ENCODE measurements around the gene ATP6V0B. TPM values are rescaled to one million over a fixed set of nuclear protein-coding genes. Genes with fewer than 3 reads are reported as not detected.

Gene ATP6V0B
- total and polyA plus RNA-seq, 2 experiments from 2014 or later: 112 to 142 TPM

- TF ChIP-seq ZNF331 (CRISPR knock-in tag; IDR thresholded peaks at IDR 0.05; ENCODE audit: low read depth) (no peak), ETS1 (IDR thresholded peaks at IDR 0.05) (no peak), CREB1 (CRISPR knock-in tag; IDR thresholded peaks at IDR 0.05; ENCODE audit: low read depth) (no peak), REST (IDR thresholded peaks at IDR 0.05; ENCODE audit: unreplicated experiment) (no peak), STAT1 (IDR thresholded peaks at IDR 0.05; ENCODE audit: unreplicated experiment) (no peak), JUNB (IDR thresholded peaks at IDR 0.05; ENCODE audit: unreplicated experiment) (no peak), ZNF114 (CRISPR knock-in tag; IDR thresholded peaks at IDR 0.05) (no peak)
- TF ChIP-seq, protein P1, sequence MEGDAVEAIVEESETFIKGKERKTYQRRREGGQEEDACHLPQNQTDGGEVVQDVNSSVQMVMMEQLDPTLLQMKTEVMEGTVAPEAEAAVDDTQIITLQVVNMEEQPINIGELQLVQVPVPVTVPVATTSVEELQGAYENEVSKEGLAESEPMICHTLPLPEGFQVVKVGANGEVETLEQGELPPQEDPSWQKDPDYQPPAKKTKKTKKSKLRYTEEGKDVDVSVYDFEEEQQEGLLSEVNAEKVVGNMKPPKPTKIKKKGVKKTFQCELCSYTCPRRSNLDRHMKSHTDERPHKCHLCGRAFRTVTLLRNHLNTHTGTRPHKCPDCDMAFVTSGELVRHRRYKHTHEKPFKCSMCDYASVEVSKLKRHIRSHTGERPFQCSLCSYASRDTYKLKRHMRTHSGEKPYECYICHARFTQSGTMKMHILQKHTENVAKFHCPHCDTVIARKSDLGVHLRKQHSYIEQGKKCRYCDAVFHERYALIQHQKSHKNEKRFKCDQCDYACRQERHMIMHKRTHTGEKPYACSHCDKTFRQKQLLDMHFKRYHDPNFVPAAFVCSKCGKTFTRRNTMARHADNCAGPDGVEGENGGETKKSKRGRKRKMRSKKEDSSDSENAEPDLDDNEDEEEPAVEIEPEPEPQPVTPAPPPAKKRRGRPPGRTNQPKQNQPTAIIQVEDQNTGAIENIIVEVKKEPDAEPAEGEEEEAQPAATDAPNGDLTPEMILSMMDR (conservative IDR thresholded peaks at IDR 0.05; ENCODE audit: low read depth in 2 of 2): no peak
Measured at GRCh38 chr1:44015206-44015605, 40.4 kb downstream of the ATP6V0B start (continued).

DNA sequence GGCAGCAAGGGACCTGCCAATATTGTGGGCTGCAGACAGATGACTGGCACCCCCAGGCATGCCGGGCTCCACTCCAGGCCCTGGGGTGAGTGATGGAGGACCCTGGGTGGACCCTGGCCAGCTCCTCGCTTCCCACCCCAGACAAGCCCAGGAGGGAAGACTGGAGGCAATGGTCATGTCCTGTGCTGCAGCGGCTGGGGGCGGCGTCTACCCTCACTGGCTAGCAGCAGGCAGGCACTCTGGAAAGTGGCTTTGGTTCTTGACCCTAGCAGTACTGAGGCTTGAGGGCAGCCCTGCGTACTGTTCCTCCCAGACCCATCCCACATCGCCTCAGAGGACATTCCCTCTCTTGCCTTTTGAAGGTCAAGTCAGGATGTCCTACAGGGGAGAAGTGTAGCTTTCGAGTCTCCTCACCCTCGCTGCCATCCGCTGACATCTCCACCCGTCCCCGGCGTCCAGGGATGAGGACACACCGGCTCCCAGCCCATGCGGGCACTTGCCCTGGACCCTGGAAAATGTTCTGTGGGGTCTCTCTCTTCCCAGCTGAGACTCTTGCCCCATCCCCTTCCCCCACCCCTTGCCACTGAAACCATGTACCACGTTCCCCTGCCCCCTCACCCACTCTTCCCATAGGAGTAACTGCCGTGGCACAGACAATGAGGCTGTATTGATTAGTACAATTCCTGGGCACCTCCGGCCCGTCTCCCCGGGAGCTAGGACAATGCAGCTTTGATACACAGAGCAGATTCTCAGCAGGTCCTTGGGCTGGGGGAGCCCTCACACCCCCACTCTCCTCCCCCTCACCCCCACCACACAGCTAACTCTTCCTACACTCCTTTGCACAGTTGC is 41.5 kb downstream of the ATP6V0B start:
- H3K4me3 Mint-ChIP-seq: no peak overlapping the region
- no peaks in the 10 kb centered on the region for H3K9me3 Mint-ChIP-seq
- no peaks in the 10 kb centered on the region for H3F3A ChIP-seq (replicated peaks; ENCODE audit: low read depth)
- H4K20me1 ChIP-seq (replicated peaks; ENCODE audit: insufficient read depth): peaks cover 7% of the 10 kb centered on the region; the same call in 1 of the 2 replicates
- H3K36me3 ChIP-seq (ENCODE audit: insufficient read depth): no peaks in the 10 kb centered on the region; the same call in 1 of the 2 replicates
- no peak overlapping the region for H3K27ac Mint-ChIP-seq
- H3K27me3 ChIP-seq (ENCODE audit: insufficient read depth): no peaks in the 10 kb centered on the region
- ATAC-seq (peak; percentile 22), DNase-seq (ENCODE audit: low spot score) (no peak)
- peaks cover 18% of the 10 kb centered on the region for H3K4me1 Mint-ChIP-seq
- no peaks in the 10 kb centered on the region for H3K9me2 ChIP-seq (ENCODE audit: insufficient read depth)
- H3K4me1 ChIP-seq (ENCODE audit: insufficient read depth): no peaks in the 10 kb centered on the region
- H3K36me3 Mint-ChIP-seq (ENCODE audit: low read depth): peaks cover 15% of the 10 kb centered on the region
- no peak overlapping the region for H3K4me3 ChIP-seq
- no peaks in the 10 kb centered on the region for H3K79me2 ChIP-seq (replicated peaks; ENCODE audit: insufficient read depth)
- peaks cover 5% of the 10 kb centered on the region for H3K27me3 Mint-ChIP-seq (ENCODE audit: insufficient read depth, low read depth, poor library complexity)
- H3K4me2 ChIP-seq: no peak overlapping the region
- H2AFZ ChIP-seq: no peak overlapping the region
- H3K27ac ChIP-seq (ENCODE audit: low read depth): no peak overlapping the region
- no peak for TF ChIP-seq POLR2AphosphoS5 (IDR thresholded peaks at IDR 0.05; ENCODE audit: low read depth)
- TF ChIP-seq ZNF114 (CRISPR knock-in tag; IDR thresholded peaks at IDR 0.05): no peak
- no peak for TF ChIP-seq NANOG (IDR thresholded peaks at IDR 0.05; ENCODE audit: borderline replicate concordance)
- no peak for TF ChIP-seq EZH2 (IDR thresholded peaks at IDR 0.05; ENCODE audit: low read depth, unreplicated experiment)
- no peak for TF ChIP-seq REST (IDR thresholded peaks at IDR 0.05; ENCODE audit: unreplicated experiment)
- TF ChIP-seq EZH2phosphoT487 (IDR thresholded peaks at IDR 0.05; ENCODE audit: unreplicated experiment): no peak
- no peak for TF ChIP-seq CREB1 (CRISPR knock-in tag; IDR thresholded peaks at IDR 0.05; ENCODE audit: low read depth)
- TF ChIP-seq STAT1 (IDR thresholded peaks at IDR 0.05; ENCODE audit: unreplicated experiment): no peak
- TF ChIP-seq ZNF331 (CRISPR knock-in tag; IDR thresholded peaks at IDR 0.05; ENCODE audit: low read depth): no peak
- no peak for TF ChIP-seq ETS1 (IDR thresholded peaks at IDR 0.05)
- no peak for TF ChIP-seq JUNB (IDR thresholded peaks at IDR 0.05; ENCODE audit: unreplicated experiment)
